Spleen (tissue), 11 donors: ENCODE data around the gene COX7C. TPM values are rescaled to one million over a fixed set of nuclear protein-coding genes. Genes with fewer than 3 reads are reported as not detected.

Source experiments
- DNase-seq: peaks from one replicate; pipeline ENCODE4 v3.0.0-alpha.2; 2020
- H3K27ac ChIP-seq, 8 donors: fragments of 200-600 bp; sonication (generic) in 7 of 8; 1 replicate in 4 of 8; 2 replicates in 4 of 8; pipeline versions ENCODE4 v1.5.0 to v1.8.0; 2016 to 2021; ENCODE audit warnings: inconsistent platforms in 4 of 8, mild to moderate bottlenecking in 4 of 8, moderate library complexity in 1 of 8
- H3K27me3 ChIP-seq, 7 donors: fragments of 200-600 bp; sonication (generic) in 6 of 7; replicated peaks in 1 of 7; 1 replicate in 4 of 7; 2 replicates in 3 of 7; pipeline versions ENCODE4 v1.5.0 to v1.8.0; 2016 to 2021; ENCODE audit warnings: inconsistent platforms in 3 of 7, mild to moderate bottlenecking in 1 of 7
- H3K36me3 ChIP-seq, 6 donors: fragments of 200-600 bp; sonication (generic) in 5 of 6; 1 replicate in 4 of 6; 2 replicates in 2 of 6; pipeline versions ENCODE4 v1.5.0 to v1.8.0; 2016 to 2021; ENCODE audit warnings: inconsistent platforms in 2 of 6
- H3K4me1 ChIP-seq, 6 donors: fragments of 200-600 bp; sonication (generic) in 5 of 6; 1 replicate in 3 of 6; 2 replicates in 3 of 6; pipeline versions ENCODE4 v1.5.0 to v1.8.0; 2016 to 2021; ENCODE audit warnings: inconsistent platforms in 3 of 6
- H3K4me3 ChIP-seq, 8 donors: fragments of 200-600 bp; sonication (generic) in 7 of 8; 1 replicate in 4 of 8; 2 replicates in 4 of 8; pipeline versions ENCODE4 v1.5.0 to v1.8.0; 2016 to 2021; ENCODE audit warnings: inconsistent platforms in 4 of 8, mild to moderate bottlenecking in 4 of 8, moderate library complexity in 2 of 8
- H3K9me3 ChIP-seq, 8 donors: fragments of 200-600 bp; sonication (generic) in 7 of 8; 1 replicate in 4 of 8; 2 replicates in 4 of 8; pipeline versions ENCODE4 v1.5.0 to v1.8.0; 2016 to 2021; ENCODE audit warnings: inconsistent platforms in 4 of 8
- POLR2A ChIP-seq, 3 donors: fragments of 450-650 bp; IDR thresholded peaks; one replicate each; pipeline ENCODE4 v1.5.1; 2017; ENCODE audit warnings: antibody characterized with exemption in 3 of 3, mild to moderate bottlenecking in 1 of 3
- POLR2AphosphoS5 ChIP-seq, 3 donors: sonication (generic); formaldehyde crosslinking; IDR thresholded peaks; one replicate each; pipeline ENCODE4 v1.5.1; 2017; ENCODE audit warnings: antibody characterized with exemption in 3 of 3
- WGBS, 5 donors: extraction: QIAGEN DNeasy Blood & Tissue Kit in 3 of 5; methylation state at CpG; one replicate each; pipeline versions ENCODE4 v1.1.5 to v1.1.7; 2013 to 2018; 5-methylcytosine and 5-hydroxymethylcytosine counted together
- intact Hi-C: fragments of 100-400 bp; cut with DNase I; formaldehyde crosslinking; loops from one replicate; pipeline ENCODE4 v1.15.0; 2023; ENCODE audit warnings: low total_unique reads
- polyA plus RNA-seq, 3 donors: library from polyadenylated mRNA; stranded (reverse); fragments of 200-250 nt; gene quantifications; one replicate each; pipeline ENCODE4 v1.2.1, GENCODE V29; 2013
- total RNA-seq, 7 donors: library from RNA; depleted of rRNA in 3 of 7; stranded (reverse); fragments of >200 nt in 3 of 7; fragmentation: NEBNext Ultra II Directional in 4 of 7; extraction: Animal tissue kit (Norgen Biotek cat#: 25700) in 4 of 7; gene quantifications; one replicate each; pipeline versions ENCODE4 v1.1.0 to v1.2.1, GENCODE V29; 2016 to 2021
- TF ChIP-seq, protein P1 (sequence below), 11 experiments: fragments of 200-600 bp in 7 of 11; fragments of 450-650 bp in 4 of 11; sonication (generic) in 4 of 11; IDR thresholded peaks in 8 of 11; conservative IDR thresholded peaks in 3 of 11; 1 replicate in 7 of 11; 2 replicates in 4 of 11; pipeline versions ENCODE4 v1.4.0 to v1.8.0; 2016 to 2021; ENCODE audit warnings: antibody characterized with exemption in 11 of 11, inconsistent platforms in 4 of 11, mild to moderate bottlenecking in 1 of 11
- donor health status: healthy with polysubstance abuse.
- donor health status: DM: no; HTN: no; CAD: no; lungs with moderate emphysema.
- donor health status: DM: no; HTN: no; CAD: no.
- donor health status: Bipolar disorder and iron deficiency.
- donor health status: healthy.
- donor health status: DM: no; HTN: no; CAD: no.
- donor health status: DM: yes; HTN: yes; CAD: no.

The COX7C gene
- total and polyA plus RNA-seq, 10 donors: 308 to 1,171 (median 451) TPM

DNA sequence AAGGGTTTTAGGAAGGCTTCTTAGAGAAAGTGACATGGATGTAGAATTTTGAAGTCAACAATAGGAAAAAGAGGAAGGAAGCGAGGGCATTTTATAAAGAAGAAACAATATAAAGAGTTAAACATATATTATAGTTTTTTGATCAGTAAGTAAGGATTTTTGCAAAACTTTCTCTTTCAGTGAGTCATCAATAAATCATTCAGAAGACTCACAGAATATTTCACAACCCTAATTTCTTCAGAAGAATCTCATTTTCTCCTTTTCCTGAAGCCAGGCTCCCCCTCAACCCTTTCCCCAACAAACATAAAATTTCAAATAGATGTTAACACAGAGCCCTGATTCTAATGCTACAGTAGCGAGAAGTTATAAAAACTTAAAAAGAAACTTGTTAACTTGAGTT lies 4.3 kb upstream of the COX7C start:
- DNase-seq: no peak
- H3K9me3 ChIP-seq: peaks cover 0 to 3% (median 0%) of the 10 kb centered on the region in 8 donors
- TF ChIP-seq POLR2AphosphoS5 (IDR thresholded peaks at IDR 0.05): no peak
- TF ChIP-seq, protein P1, sequence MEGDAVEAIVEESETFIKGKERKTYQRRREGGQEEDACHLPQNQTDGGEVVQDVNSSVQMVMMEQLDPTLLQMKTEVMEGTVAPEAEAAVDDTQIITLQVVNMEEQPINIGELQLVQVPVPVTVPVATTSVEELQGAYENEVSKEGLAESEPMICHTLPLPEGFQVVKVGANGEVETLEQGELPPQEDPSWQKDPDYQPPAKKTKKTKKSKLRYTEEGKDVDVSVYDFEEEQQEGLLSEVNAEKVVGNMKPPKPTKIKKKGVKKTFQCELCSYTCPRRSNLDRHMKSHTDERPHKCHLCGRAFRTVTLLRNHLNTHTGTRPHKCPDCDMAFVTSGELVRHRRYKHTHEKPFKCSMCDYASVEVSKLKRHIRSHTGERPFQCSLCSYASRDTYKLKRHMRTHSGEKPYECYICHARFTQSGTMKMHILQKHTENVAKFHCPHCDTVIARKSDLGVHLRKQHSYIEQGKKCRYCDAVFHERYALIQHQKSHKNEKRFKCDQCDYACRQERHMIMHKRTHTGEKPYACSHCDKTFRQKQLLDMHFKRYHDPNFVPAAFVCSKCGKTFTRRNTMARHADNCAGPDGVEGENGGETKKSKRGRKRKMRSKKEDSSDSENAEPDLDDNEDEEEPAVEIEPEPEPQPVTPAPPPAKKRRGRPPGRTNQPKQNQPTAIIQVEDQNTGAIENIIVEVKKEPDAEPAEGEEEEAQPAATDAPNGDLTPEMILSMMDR (IDR thresholded peaks at IDR 0.05 in 8 of 11, conservative IDR thresholded peaks at IDR 0.05 in 3 of 11): no peak
- TF ChIP-seq POLR2A (IDR thresholded peaks at IDR 0.05): no peak
- intact Hi-C loops: loop anchor here (10.0 kb wide), 1 partner anchor 801 kb away; the partner anchor contains the start of gene CCNH
- peaks cover 0 to 20% (median 0%) of the 10 kb centered on the region in 7 donors for H3K27me3 ChIP-seq
- H3K4me1 ChIP-seq: peaks cover 0 to 7% (median 3%) of the 10 kb centered on the region in 6 donors
- no peaks in the 10 kb centered on the region for H3K36me3 ChIP-seq
- no peak overlapping the region for H3K27ac ChIP-seq
- H3K4me3 ChIP-seq: no peak overlapping the region
- 77 to 91% (median 88%) methylated on average over 2 of the region's 2 CpGs for WGBS, 5 donors

DNA sequence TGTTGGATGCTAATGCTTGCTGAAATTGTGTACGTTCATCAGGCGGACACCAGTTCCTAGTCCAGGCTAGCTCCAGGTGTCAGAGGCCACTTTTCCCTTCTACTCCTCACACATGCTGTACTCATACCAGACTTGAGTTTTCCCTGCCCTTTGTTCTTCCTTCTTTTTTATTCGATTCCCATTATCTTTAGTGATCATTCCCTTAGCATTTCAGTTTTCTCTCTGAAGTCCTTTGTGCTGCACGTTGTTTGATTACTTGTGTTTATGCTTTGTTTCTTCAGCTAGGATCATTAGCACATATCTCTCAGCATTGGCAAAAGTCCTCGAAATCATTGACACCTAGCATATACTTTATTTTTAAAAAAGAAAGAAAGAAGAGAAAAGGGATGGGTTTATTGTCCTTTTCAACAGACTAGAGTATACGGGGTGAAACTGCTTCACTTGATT lies 409 bp upstream of the COX7C start:
- Histone ChIP-seq H3K4me3 (peak overlapping the region in 6 of 8 donors; percentile 73 to 91 (median 90)), H3K36me3 (peaks cover 3 to 32% (median 28%) of the 10 kb centered on the region in 6 donors), H3K4me1 (peaks cover 0 to 28% (median 18%) of the 10 kb centered on the region in 6 donors), H3K27me3 (peaks cover 0 to 11% (median 0%) of the 10 kb centered on the region in 7 donors), H3K27ac (peak overlapping the region in 7 of 8 donors; percentile 90 to 96 (median 92)), H3K9me3 (peaks cover 0 to 3% (median 0%) of the 10 kb centered on the region in 8 donors)
- intact Hi-C loops: loop anchor here (10.0 kb wide), 1 partner anchor 797 kb away; the partner anchor contains the start of gene CCNH
- TF ChIP-seq POLR2AphosphoS5 (IDR thresholded peaks at IDR 0.05): no peak
- TF ChIP-seq, protein P1 (IDR thresholded peaks at IDR 0.05 in 8 of 11, conservative IDR thresholded peaks at IDR 0.05 in 3 of 11): peak in 1 of 11 experiments; percentile 7
- WGBS, 5 donors: 68 to 74% (median 72%) methylated on average over 6 of the region's 6 CpGs
- no peak for DNase-seq

DNA sequence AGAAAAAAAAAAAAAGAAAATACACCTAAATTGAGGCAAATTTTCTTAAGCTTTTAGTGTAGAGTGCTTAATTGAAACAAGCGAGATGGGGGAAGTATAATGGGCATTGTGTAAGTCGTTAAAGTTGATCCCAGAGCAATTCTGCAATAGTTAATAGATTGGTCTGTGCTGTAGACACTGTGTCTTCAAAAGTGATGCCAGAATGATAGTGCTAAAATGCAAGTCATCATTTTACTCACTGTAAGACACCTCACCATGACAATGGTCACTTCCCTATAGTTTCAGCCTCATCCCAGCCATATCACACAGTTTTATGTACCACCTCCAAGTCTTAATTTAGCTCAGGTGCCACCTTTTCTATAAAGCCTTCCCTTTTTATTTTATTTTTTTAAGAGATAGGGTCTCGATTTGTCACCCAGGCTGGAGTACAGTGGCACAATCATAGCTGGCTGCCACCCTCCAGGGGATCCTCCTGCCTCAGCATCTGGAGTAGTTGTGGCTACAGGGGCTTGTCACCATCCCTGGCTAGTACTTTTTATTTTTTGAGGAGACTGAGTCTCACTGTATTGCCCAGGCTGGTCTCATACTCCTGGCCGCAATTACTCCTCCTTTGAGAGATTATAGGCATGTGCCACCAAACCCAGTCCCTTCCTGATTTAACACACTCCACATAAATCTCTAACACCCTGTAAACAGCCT lies 6.2 kb downstream of the COX7C start:
- Histone ChIP-seq H3K27me3 (peaks cover 0 to 4% (median 0%) of the 10 kb centered on the region in 7 donors), H3K36me3 (peaks cover 3 to 40% (median 32%) of the 10 kb centered on the region in 6 donors), H3K27ac (no peak overlapping the region), H3K4me1 (peaks cover 0 to 16% (median 9%) of the 10 kb centered on the region in 6 donors), H3K9me3 (no peaks in the 10 kb centered on the region), H3K4me3 (no peak overlapping the region)
- DNase-seq: no peak
- no peak for TF ChIP-seq POLR2A (IDR thresholded peaks at IDR 0.05)
- TF ChIP-seq, protein P1 (IDR thresholded peaks at IDR 0.05 in 8 of 11, conservative IDR thresholded peaks at IDR 0.05 in 3 of 11): no peak
- no peak for TF ChIP-seq POLR2AphosphoS5 (IDR thresholded peaks at IDR 0.05)
- intact Hi-C loops: no loop called here
- 84 to 92% (median 89%) methylated on average over 4 of the region's 4 CpGs for WGBS, 5 donors

DNA sequence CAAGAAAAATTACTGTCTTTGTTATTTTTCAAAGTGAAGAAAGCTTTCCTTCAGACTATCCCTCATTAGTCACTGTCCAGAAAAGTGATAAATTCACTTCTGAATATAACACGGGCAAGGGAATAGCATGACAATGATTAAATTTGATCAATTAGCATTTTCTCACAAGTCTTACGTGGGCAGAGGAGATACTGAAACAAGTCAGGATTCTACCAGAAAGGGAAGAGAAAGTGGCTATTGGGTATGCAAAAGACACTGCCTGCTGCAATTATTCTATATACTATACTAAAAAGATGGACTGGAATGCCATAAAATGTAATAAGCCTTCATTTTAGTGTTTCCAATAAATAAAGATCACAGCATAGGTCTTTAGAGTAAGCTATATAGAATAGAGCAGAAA lies 7.4 kb downstream of the COX7C start:
- peaks cover 3 to 30% (median 22%) of the 10 kb centered on the region in 6 donors for H3K36me3 ChIP-seq
- DNase-seq: no peak
- TF ChIP-seq POLR2AphosphoS5 (IDR thresholded peaks at IDR 0.05) (no peak), POLR2A (IDR thresholded peaks at IDR 0.05) (no peak)
- TF ChIP-seq, protein P1 (IDR thresholded peaks at IDR 0.05 in 8 of 11, conservative IDR thresholded peaks at IDR 0.05 in 3 of 11): no peak
- no peaks in the 10 kb centered on the region for H3K9me3 ChIP-seq
- intact Hi-C loops: no loop called here
- no peak overlapping the region for H3K27ac ChIP-seq
- H3K4me1 ChIP-seq: peaks cover 0 to 4% (median 0%) of the 10 kb centered on the region in 6 donors
- WGBS, 5 donors: 57 to 76% (median 71%) methylated on average over 2 of the region's 2 CpGs
- H3K4me3 ChIP-seq: no peak overlapping the region
- H3K27me3 ChIP-seq: peaks cover 0 to 4% (median 0%) of the 10 kb centered on the region in 7 donors
